Measurements from ENCODE around the gene PALB2. TPM values are rescaled to one million over a fixed set of nuclear protein-coding genes. Genes with fewer than 3 reads are reported as not detected.

Gene PALB2
- total and polyA plus RNA-seq, 2 of the 8 experiments (the other 6 are each of a cell fraction or from before 2014, with no cell fraction given) = 12.5 to 33.1 TPM

DNA sequence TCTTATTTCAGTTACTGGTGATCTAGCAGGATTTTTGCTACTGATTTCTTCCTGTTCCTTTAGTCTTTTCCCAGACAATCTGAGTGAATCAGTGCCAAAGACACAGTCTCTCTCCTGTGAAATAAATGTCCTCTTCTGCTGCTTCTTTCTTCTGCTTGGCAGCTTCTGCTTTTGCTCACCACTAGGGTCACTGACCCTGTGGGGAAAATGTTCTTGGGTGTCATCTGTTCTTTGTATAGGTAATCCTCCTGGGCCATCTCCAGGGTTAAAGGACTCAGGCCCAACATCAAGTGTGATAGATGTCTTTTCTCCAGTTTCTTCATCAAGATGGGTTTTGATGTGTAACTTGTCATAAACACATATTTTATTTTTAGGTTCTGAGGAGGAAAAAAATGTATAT lies 5.2 kb downstream of the PALB2 start (continued):
- TF ChIP-seq, protein P1, sequence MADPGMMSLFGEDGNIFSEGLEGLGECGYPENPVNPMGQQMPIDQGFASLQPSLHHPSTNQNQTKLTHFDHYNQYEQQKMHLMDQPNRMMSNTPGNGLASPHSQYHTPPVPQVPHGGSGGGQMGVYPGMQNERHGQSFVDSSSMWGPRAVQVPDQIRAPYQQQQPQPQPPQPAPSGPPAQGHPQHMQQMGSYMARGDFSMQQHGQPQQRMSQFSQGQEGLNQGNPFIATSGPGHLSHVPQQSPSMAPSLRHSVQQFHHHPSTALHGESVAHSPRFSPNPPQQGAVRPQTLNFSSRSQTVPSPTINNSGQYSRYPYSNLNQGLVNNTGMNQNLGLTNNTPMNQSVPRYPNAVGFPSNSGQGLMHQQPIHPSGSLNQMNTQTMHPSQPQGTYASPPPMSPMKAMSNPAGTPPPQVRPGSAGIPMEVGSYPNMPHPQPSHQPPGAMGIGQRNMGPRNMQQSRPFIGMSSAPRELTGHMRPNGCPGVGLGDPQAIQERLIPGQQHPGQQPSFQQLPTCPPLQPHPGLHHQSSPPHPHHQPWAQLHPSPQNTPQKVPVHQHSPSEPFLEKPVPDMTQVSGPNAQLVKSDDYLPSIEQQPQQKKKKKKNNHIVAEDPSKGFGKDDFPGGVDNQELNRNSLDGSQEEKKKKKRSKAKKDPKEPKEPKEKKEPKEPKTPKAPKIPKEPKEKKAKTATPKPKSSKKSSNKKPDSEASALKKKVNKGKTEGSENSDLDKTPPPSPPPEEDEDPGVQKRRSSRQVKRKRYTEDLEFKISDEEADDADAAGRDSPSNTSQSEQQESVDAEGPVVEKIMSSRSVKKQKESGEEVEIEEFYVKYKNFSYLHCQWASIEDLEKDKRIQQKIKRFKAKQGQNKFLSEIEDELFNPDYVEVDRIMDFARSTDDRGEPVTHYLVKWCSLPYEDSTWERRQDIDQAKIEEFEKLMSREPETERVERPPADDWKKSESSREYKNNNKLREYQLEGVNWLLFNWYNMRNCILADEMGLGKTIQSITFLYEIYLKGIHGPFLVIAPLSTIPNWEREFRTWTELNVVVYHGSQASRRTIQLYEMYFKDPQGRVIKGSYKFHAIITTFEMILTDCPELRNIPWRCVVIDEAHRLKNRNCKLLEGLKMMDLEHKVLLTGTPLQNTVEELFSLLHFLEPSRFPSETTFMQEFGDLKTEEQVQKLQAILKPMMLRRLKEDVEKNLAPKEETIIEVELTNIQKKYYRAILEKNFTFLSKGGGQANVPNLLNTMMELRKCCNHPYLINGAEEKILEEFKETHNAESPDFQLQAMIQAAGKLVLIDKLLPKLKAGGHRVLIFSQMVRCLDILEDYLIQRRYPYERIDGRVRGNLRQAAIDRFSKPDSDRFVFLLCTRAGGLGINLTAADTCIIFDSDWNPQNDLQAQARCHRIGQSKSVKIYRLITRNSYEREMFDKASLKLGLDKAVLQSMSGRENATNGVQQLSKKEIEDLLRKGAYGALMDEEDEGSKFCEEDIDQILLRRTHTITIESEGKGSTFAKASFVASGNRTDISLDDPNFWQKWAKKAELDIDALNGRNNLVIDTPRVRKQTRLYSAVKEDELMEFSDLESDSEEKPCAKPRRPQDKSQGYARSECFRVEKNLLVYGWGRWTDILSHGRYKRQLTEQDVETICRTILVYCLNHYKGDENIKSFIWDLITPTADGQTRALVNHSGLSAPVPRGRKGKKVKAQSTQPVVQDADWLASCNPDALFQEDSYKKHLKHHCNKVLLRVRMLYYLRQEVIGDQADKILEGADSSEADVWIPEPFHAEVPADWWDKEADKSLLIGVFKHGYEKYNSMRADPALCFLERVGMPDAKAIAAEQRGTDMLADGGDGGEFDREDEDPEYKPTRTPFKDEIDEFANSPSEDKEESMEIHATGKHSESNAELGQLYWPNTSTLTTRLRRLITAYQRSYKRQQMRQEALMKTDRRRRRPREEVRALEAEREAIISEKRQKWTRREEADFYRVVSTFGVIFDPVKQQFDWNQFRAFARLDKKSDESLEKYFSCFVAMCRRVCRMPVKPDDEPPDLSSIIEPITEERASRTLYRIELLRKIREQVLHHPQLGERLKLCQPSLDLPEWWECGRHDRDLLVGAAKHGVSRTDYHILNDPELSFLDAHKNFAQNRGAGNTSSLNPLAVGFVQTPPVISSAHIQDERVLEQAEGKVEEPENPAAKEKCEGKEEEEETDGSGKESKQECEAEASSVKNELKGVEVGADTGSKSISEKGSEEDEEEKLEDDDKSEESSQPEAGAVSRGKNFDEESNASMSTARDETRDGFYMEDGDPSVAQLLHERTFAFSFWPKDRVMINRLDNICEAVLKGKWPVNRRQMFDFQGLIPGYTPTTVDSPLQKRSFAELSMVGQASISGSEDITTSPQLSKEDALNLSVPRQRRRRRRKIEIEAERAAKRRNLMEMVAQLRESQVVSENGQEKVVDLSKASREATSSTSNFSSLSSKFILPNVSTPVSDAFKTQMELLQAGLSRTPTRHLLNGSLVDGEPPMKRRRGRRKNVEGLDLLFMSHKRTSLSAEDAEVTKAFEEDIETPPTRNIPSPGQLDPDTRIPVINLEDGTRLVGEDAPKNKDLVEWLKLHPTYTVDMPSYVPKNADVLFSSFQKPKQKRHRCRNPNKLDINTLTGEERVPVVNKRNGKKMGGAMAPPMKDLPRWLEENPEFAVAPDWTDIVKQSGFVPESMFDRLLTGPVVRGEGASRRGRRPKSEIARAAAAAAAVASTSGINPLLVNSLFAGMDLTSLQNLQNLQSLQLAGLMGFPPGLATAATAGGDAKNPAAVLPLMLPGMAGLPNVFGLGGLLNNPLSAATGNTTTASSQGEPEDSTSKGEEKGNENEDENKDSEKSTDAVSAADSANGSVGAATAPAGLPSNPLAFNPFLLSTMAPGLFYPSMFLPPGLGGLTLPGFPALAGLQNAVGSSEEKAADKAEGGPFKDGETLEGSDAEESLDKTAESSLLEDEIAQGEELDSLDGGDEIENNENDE (IDR thresholded peaks at IDR 0.05; ENCODE audit: insufficient replicate concordance, low read length) = no peak
- no peak for TF ChIP-seq POLR2A (IDR thresholded peaks at IDR 0.05; ENCODE audit: control extremely low read depth in 1 of 2, low read depth in 2 of 2, low read length in 2 of 2)
- TF ChIP-seq JUN (IDR thresholded peaks at IDR 0.05; ENCODE audit: low read depth, low read length) = no peak
- TF ChIP-seq ASH2L (IDR thresholded peaks at IDR 0.05; ENCODE audit: low read length) = no peak
- TF ChIP-seq CREB1 (IDR thresholded peaks at IDR 0.05) = no peak
- TF ChIP-seq EZH2 (IDR thresholded peaks at IDR 0.05; ENCODE audit: low read depth, low read length, severe bottlenecking) = no peak
- TF ChIP-seq ZNF274 (IDR thresholded peaks at IDR 0.05; ENCODE audit: borderline replicate concordance, extremely low read depth, low read length) = no peak
- no peak for TF ChIP-seq RXRA (IDR thresholded peaks at IDR 0.05; ENCODE audit: insufficient read depth, low read depth, low read length)
- no peak for TF ChIP-seq TCF12 (IDR thresholded peaks at IDR 0.05; ENCODE audit: low read depth, low read length)
- TF ChIP-seq EP300 (IDR thresholded peaks at IDR 0.05; ENCODE audit: borderline replicate concordance in 1 of 2, low read depth in 2 of 2, low read length in 2 of 2) = no peak
- TF ChIP-seq, protein P2, sequence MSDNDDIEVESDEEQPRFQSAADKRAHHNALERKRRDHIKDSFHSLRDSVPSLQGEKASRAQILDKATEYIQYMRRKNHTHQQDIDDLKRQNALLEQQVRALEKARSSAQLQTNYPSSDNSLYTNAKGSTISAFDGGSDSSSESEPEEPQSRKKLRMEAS (IDR thresholded peaks at IDR 0.05) = no peak

Data from H1 (cell line).